Lower leg skin (tissue), 4 donors: Measurements from ENCODE around the gene CLUH. TPM values are rescaled to one million over a fixed set of nuclear protein-coding genes. Genes with fewer than 3 reads are reported as not detected.
"Not testable (repeated sequence)": the region's sequence is repeated elsewhere in the genome, so short reads cannot be mapped to it uniquely, and the experiment has no call there.

ENCODE experiments used
- DNase-seq, 2 donors: peaks; one replicate each; pipeline ENCODE4 v3.0.0-alpha.2; 2019; ENCODE audit warnings: low spot score in 2 of 2
- H3K4me3 ChIP-seq: fragments of 200-600 bp; sonication (generic); 2 replicates; pipeline ENCODE4 v1.5.1; 2017; ENCODE audit warnings: mild to moderate bottlenecking, low read depth; ENCODE audit not compliant: poor library complexity, severe bottlenecking
- POLR2A ChIP-seq, 2 donors: fragments of 450-650 bp; IDR thresholded peaks; one replicate each; pipeline ENCODE4 v1.6.1; 2016 to 2017; ENCODE audit warnings: antibody characterized with exemption in 2 of 2, mild to moderate bottlenecking in 1 of 2, moderate library complexity in 1 of 2
- WGBS, 2 donors: methylation state at CpG; one replicate each; pipeline ENCODE4 v1.1.5; 2018; 5-methylcytosine and 5-hydroxymethylcytosine counted together
- intact Hi-C: fragments of 100-400 bp; cut with DNase I; formaldehyde crosslinking; loops from one replicate; pipeline ENCODE4 v1.15.0; 2023; ENCODE audit warnings: low total_unique reads
- microRNA counts, 2 donors: library from miRNA; unstranded; fragments of <30 nt; microRNA quantifications; one replicate each; lab custom pipeline; 2016
- microRNA-seq, 2 donors: library from miRNA; unstranded; fragments of <30 nt; microRNA quantifications; one replicate each; pipeline ENCODE4, GENCODE V29; 2016; ENCODE audit warnings: borderline replicate concordance in 2 of 2, borderline number of aligned reads in 1 of 2
- total RNA-seq, 4 donors: library from RNA; depleted of rRNA; stranded (reverse); fragments of >200 nt; gene quantifications; one replicate each; pipeline ENCODE4 v1.1.0, GENCODE V29; 2016
- TF ChIP-seq, protein P1 (sequence below), 3 donors: fragments of 450-650 bp; IDR thresholded peaks; one replicate each; pipeline ENCODE4 v1.5.1; 2016; ENCODE audit warnings: antibody characterized with exemption in 3 of 3, mild to moderate bottlenecking in 3 of 3, moderate library complexity in 2 of 3

CLUH gene
- total RNA-seq, 4 donors from 2014 or later: 99.3 to 178 (median 117) TPM

DNA sequence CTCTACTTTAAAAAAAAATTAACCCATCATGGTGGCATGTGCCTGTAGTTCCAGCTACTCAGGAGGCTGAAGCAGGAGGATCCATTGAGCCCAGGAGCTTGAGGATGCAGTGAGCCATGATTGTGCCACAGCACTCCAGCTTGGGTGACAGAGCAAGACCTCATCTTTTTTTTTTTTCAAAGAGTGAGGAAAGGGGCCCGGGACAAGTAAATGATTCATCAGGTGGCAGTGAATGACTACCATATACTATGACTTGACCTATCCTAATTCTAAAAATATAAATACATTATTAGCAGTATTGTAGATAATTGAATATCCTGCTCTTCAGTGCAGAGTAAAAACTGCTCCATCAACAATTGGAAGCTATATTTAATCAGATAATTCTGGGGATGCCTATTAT, 55.3 kb downstream of the CLUH start:
- H3K4me3 ChIP-seq: no peak overlapping the region
- no peak for TF ChIP-seq POLR2A (IDR thresholded peaks at IDR 0.05)
- TF ChIP-seq, protein P1, sequence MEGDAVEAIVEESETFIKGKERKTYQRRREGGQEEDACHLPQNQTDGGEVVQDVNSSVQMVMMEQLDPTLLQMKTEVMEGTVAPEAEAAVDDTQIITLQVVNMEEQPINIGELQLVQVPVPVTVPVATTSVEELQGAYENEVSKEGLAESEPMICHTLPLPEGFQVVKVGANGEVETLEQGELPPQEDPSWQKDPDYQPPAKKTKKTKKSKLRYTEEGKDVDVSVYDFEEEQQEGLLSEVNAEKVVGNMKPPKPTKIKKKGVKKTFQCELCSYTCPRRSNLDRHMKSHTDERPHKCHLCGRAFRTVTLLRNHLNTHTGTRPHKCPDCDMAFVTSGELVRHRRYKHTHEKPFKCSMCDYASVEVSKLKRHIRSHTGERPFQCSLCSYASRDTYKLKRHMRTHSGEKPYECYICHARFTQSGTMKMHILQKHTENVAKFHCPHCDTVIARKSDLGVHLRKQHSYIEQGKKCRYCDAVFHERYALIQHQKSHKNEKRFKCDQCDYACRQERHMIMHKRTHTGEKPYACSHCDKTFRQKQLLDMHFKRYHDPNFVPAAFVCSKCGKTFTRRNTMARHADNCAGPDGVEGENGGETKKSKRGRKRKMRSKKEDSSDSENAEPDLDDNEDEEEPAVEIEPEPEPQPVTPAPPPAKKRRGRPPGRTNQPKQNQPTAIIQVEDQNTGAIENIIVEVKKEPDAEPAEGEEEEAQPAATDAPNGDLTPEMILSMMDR (IDR thresholded peaks at IDR 0.05): no peak
- 0 to 3% methylated on average over 1 of the region's 1 CpG for WGBS, 2 donors
- no peak for DNase-seq
- intact Hi-C loops: no loop called here

DNA sequence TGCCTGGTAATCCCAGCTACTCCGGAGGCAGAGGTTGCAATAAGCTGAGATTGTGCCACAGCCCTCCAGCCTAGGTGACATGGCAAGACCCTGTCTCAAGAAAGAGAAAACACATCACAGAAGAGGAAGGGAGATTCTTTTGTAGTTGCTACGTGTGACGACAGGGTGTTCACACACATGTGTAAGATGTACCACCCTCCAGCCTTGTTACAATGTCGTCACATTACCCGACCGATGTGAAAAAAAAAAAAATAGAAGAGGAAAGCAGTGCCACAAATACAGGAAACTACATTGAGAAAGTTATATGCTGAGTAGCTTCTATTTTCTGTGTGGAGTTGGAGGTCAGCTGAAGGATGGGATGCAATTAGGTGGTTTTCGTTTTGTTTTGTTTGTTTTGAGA, 56.0 kb downstream of the CLUH start:
- intact Hi-C loops: no loop called here
- TF ChIP-seq, protein P1 (IDR thresholded peaks at IDR 0.05): no peak
- no peak for TF ChIP-seq POLR2A (IDR thresholded peaks at IDR 0.05)
- DNase-seq: no peak
- no peak overlapping the region for H3K4me3 ChIP-seq
- 76 to 77% methylated on average over 7 of the region's 7 CpGs for WGBS, 2 donors

DNA sequence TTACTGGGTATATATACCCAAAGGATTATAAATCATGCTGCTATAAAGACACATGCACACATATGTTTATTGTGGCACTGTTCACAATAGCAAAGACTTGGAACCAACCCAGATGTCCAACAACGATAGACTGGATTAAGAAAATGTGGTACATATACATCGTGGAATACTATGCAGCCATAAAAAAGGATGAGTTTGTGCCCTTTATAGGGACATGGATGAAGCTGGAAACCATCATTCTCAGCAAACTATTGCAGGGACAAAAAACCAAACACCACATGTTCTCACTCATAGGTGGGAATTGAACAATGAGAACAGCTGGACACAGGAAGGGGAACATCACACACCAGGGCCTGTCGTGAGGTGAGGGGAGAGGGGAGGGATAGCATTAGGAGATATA, 58.7 kb downstream of the CLUH start:
- H3K4me3 ChIP-seq, intact Hi-C loops, DNase-seq: not testable (repeated sequence)
- WGBS, 2 donors: 91% methylated on average over 3 of the region's 3 CpGs

DNA sequence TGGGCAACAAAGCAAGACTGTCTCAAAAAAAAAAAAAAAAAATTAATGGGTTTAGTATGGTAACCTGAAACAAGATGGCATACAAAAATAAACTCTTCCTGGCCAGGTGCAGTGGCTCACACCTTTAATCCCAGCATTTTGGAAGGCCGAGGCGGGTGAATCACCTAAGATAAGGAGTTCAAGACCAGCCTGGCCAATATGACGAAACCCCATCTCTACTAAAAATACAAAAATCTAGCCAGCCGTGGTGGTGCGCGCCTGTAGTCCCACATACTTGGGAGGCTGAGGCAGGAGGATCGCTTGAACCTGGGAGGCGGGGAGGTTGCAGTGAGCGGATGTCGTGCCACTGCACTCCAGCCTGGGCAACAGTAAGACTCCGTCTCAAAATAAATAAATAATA, 62.4 kb downstream of the CLUH start:
- intact Hi-C loops: no loop called here
- no peak for DNase-seq
- 97 to 98% methylated on average over 11 of the region's 11 CpGs for WGBS, 2 donors
- no peak overlapping the region for H3K4me3 ChIP-seq
- TF ChIP-seq, protein P1 (IDR thresholded peaks at IDR 0.05): no peak
- TF ChIP-seq POLR2A (IDR thresholded peaks at IDR 0.05): no peak

DNA sequence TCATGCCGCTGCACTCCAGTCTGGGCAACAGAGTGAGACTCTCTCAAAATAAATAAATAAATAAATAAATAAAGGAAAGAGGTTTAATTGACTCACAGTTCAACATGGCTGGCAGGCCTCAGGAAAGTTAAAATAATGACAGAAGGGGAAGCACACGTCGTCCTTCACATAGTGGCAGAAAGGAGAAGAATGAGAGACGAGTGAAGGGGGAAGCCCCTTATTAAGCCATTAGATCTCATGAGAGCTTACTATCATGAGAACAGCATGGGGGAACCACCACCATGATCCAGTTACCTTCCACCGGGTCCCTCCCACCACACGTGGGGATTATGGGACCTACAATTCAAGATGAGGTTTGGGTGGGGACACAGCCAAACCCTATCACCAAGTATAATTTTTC, 63.6 kb downstream of the CLUH start:
- 91 to 96% methylated on average over 6 of the region's 6 CpGs for WGBS, 2 donors
- H3K4me3 ChIP-seq: no peak overlapping the region

DNA sequence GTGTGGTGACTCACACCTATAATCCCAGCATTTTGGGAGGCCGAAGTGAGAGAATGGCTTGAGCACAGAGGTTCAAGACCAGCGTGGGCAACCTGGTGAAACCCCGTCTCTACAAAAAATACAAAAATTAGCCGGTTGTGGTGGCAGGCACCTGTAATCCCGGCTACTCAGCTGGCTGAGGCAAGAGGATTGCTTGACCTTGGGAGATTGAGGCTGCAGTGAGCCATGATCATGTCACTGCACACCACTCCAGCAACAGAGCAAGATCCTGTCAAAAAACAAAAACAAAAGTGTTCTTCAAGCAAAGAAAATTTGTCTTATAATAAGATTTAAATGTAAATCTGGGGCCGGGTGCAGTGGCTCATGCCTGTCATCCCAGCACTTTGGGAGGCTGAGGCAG, 66.6 kb downstream of the CLUH start:
- intact Hi-C loops: no loop called here
- TF ChIP-seq, protein P1 (IDR thresholded peaks at IDR 0.05): no peak
- no peak for TF ChIP-seq POLR2A (IDR thresholded peaks at IDR 0.05)
- 79 to 82% methylated on average over 6 of the region's 6 CpGs for WGBS, 2 donors
- H3K4me3 ChIP-seq: no peak overlapping the region
- no peak for DNase-seq

More for the DNA sequence above, 63.6 kb downstream of the CLUH start:
- intact Hi-C loops: no loop called here
- DNase-seq: no peak
- TF ChIP-seq, protein P1 (IDR thresholded peaks at IDR 0.05): no peak
- no peak for TF ChIP-seq POLR2A (IDR thresholded peaks at IDR 0.05)

MicroRNAs within 50 kb of the gene (microRNA counts, 767-probe panel; counts per million panel counts)
- microRNA hsa-miR-1253 (lab: Ali Mortazavi, UCI): 0 to 358 counts per million in 2 donors

Small RNA genes within 50 kb of the gene (microRNA-seq; reads per million reads assigned to microRNA genes)
- gene MIR1253 (0 reads per million in 2 donors), gene MIR6776 (0 reads per million in 2 donors)

Other genes starting within 250 kb of the CLUH start
- gene METTL16, start 199.9 kb downstream of the CLUH start, total RNA-seq: 10 to 100 TPM; 17.7 to 47.4 (median 38.5) TPM
- gene PAFAH1B1, start 118.1 kb downstream of the CLUH start, total RNA-seq: 100 to 1,000 TPM in 1 of 4 donors, 10 to 100 TPM in 3; 58.7 to 121 (median 94.6) TPM
- under 1 TPM; 0.11 to 0.71 (median 0.34) TPM for gene CCDC92B, start 37.9 kb upstream of the CLUH start, total RNA-seq
- gene RAP1GAP2, start 84.7 kb upstream of the CLUH start, total RNA-seq: 10 to 100 TPM in 3 of 4 donors, 1 to 10 TPM in 1; 9.2 to 15.3 (median 12.8) TPM